ENCODE results near the gene CDH18.

The CDH18 gene

GRCh38 chr5:19987612-19988361 lies at the start of gene CDH18:
Gene CDH18 (minus strand): TSS chr5:19988200. CDS start chr5:19838986, 149,214 bp downstream.
- DNase-seq, result no peak

- DNase-seq, result no peak
Measured at GRCh38 chr5:20034717-20035116, 46.7 kb upstream of the CDH18 start.

DNA sequence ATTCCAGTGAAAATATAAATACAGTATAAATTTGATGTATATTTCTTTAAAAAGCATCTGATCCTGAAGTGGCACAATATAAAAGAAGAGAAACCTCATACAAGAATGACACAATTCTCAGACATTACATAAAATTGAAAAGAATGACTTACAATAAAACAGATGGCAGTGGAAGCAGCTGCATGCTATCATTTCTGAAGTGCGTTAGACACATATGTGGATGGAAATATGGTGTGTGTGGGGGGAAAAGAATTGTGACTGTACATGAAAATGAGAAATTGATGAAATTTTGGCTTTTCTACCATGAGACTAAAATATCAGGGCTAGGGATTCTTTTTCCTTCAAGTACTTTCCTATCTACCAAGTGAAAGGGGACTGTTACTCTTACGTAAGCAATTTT lies 45.9 kb upstream of the CDH18 start:
- DNase-seq, result no peak

DNA sequence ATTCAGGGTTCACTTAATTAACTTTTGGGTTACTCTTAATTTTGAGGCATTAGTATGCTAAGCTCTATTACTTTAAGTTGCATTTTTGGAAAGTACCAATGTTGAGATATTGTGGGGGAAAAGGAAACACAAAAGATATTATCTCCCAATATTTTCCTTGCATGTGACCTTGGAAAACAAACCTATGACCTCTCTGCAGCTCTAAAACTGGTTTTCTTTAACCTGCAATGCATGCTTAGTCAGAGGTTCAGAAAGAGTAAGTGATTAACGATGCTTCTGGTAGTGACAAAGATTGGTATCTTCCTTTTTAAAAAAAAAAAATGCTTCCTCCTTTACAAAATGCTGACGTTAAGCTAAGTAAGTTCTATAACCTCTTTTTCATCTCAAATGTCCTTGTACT lies 44.9 kb upstream of the CDH18 start:
- DNase-seq, result no peak

- no peak for DNase-seq
Measured at GRCh38 chr5:20030125-20030524, 42.1 kb upstream of the CDH18 start.

DNA sequence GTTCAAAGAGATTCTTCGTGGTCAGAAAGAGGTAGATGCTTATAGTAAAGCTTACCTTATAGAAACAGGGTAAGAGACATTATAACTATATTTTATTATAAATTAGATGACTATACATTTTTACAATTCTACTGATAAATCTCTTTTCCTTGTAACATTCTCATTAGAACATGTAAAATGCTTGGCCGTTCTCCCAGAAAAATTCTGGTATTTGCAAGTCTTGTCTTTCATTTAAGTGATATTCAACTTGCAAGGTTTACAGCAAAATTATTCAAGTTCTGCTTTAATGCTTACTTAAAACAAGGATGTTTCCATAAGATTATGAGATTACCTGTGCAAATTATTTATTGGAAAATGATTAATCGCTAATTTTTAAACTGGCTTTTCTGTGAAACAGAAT lies 41.3 kb upstream of the CDH18 start:
- no peak for DNase-seq

DNA sequence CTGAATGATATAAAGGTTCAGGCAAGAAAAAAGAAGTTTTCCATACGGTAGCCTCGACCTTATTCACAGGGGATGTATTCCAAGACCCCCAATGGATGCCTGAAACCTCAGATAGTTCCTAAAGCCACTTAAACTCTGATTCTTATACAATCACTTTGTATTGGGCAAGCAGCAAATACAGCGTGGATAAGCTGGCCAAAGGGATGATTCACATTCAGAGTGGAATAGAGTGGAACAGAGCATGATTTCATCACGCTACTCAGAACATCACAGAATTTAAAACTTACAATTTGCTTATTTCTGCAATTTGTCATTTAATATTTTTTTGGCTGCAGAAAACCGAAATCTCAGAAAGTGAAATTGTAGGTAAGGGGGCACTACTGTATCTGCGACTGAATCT lies 40.5 kb upstream of the CDH18 start:
- DNase-seq, result no peak

DNA sequence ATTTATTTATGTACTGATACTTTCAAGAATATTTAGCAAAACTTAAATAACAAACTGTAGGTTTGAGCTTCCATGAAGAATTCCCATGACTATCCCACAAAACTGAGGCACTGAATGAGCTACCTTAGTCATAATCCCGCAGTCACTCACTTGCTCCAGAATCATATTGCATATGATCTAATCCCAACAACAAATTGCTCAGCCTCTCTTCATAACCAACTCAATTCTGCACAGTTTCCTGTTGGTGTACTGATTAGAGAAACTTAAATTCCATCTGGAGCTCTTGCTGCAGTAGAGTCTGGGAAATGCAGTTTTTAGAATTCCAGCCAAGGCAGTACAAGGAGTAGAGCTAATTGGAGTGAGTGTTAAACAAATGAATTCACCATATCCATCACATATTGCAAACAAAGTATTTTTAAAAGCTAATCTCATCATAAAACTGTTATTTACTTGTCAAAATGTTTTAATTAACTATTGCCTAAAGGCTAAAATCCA lies 35.7 kb upstream of the CDH18 start:
- no peak for DNase-seq

- DNase-seq, result no peak
Measured at GRCh38 chr5:20020247-20020646, 32.2 kb upstream of the CDH18 start.

DNA sequence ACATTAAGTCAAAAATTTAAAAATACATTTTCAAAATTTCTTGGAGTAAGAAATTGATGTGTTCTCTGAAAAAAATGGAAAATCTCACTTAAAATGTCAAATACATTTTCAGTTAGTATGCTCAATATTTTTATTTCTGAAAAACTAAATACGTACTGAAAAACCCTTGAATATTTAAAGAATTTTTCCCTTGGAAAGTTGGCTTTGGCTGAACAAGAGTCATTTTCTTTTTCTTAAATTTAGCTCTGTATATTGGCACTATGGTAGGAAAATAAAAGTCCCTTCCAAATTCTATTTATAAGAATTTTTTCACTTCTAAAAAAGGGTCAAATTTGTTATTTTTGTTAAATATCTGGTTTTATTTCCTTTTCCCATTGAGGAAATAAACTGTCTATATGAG lies 29.0 kb upstream of the CDH18 start:
- DNase-seq, result no peak

- no peak for DNase-seq
Measured at GRCh38 chr5:20000416-20000815, 12.4 kb upstream of the CDH18 start.

- DNase-seq, result no peak
Measured at GRCh38 chr5:19988457-19988856, 457 bp upstream of the CDH18 start.

GRCh38 chr5:19986806-19987205 lies 1.2 kb downstream of the CDH18 start:
- DNase-seq, result no peak

DNA sequence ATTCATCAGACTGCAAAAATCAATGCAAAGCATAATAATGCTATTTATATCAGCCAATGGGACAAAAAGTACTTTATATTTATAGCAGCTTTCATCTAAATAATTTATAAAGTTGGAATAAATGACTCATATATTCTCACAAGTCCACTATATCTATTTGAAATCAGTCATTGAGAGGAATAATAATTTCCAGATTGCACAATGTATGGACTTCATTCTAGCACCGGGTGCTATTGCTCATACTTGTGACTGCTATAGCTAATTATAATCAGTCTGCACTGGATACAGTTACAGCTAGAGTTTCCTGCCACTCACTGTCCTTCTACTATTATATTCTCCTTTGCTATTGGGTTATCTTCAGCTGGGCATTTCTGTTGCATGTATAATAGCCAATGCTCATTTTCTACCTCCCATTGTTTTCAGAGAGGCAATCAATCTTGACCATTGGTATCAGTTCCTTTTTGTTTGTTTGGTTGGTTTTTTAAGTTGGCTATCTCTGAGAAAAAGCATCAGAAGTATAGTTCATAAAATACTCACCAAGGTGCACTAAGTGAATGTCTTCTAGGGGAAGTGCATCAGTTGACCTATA lies 1.9 kb downstream of the CDH18 start:
- DNase-seq, result no peak

- DNase-seq, result no peak
Measured at GRCh38 chr5:19978476-19978875, 9.5 kb downstream of the CDH18 start.

DNA sequence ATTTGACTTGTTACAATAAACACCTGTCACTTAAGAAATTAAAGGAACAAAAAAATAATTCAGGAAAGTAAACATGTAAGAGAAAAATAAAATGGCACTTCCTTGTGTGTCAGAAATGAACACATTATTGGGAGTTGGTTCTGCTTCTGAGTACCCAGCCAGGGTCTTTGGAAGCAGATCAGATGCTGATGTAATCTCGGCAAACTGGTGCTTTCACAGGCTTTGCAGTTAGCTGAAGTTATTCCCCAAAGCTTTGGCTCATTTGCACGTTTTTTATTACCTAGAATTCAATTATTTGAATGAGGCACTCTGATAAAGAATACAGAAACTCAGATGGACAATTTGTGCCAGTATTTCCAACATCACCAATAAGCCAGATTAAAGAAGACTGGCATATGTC lies 10.9 kb downstream of the CDH18 start:
- no peak for DNase-seq

DNA sequence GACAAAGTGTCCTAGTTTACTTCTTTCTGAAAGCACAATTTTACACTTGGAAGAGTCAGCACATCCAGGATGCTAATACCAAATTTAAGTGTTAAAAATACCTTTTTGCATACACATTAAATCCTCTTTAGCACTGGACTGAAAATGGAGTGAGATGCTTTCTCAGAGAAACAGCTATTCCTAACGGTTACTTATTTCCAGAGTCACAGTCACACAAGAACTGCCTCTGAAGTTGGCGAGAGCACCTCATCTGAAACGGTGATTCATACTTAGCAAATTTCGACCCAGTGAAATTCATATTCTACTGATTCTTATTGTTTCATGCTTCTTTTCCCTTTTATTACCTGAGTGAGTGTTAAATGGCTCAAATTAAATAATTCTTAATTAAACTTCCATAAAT lies 12.2 kb downstream of the CDH18 start:
- DNase-seq, result no peak

- no peak for DNase-seq
Measured at GRCh38 chr5:19960451-19960850, 27.5 kb downstream of the CDH18 start.

DNA sequence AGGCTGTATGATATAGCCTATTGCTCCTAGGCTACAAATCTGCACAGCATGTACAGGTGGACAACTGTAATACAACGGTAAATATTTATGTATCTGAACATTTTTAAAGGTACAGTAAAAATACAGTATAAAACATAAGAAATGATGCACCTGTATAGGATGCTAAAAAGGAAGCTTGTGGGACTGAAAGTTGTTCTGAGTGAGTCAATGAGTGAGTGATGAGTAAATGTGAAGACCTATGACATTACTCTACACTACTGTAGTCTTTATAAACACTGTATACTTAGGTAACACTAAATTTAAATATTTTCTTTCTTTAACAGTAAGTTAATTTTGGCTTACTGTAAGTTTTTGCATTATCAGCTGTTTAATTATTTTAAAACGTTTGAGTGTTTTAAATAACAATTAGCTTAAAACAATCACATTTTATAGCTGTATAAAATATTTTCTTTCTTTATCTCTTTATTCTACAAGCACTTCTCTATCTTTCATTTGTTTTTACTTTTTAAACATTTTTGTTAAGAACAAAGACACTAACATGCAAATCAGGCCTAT lies 28.1 kb downstream of the CDH18 start:
- DNase-seq, result no peak

GRCh38 chr5:19950897-19951296 lies 37.1 kb downstream of the CDH18 start:
- DNase-seq, result no peak

GRCh38 chr5:19940192-19940591 lies 47.8 kb downstream of the CDH18 start:
- no peak for DNase-seq

- DNase-seq, result no peak
Measured at GRCh38 chr5:19930451-19930850, 57.5 kb downstream of the CDH18 start.

DNA sequence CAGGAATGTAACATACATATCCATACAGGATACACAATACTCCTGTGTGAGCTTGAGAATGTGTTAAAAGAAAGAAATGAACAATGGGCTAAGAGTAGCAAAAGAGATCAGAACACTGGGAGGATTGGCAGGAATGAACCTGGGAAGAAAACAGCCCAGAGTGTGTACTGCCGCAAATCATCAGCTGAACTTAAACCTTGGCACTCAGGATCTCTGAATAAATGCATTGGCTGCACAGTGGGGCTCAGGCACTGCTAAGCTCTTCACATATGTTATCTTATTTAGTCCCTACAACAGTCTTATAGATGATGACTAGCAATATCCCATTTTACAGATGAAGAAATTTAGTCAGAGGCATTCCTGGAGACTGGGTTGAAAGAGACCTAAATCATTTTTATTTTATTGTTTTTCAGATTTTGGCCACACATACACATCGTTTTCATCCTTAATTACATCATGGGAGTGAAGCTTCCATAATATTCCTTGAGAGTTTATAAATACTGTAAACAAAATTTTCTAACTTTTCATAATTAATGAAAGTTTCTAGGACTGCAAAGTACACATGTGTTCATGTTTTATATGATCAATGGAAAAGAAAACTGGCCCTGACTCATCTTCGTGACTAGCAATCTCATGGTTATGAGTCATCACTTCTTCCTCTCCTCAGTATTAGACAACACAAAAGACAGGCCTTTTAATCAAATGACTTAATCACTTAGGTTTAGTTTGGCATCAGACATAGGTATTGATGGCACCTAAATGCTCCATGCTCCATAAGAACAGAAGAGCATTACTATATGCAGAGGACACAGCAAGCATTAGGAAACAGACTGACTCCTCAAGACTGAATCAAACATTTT lies 59.2 kb downstream of the CDH18 start:
- no peak for DNase-seq
